Right atrium auricular region (tissue), 2 donors: Measurements from ENCODE around the gene STAT4. TPM values are rescaled to one million over a fixed set of nuclear protein-coding genes. Genes with fewer than 3 reads are reported as not detected.

Experiments
- DNase-seq: peaks from one replicate; pipeline ENCODE4 v3.0.0-alpha.2; 2019; ENCODE audit warnings: low spot score
- H3K27ac ChIP-seq, 2 donors: fragments of 200-600 bp; sonication (generic); 1 replicate in 1 of 2; 2 replicates in 1 of 2; pipeline ENCODE4 v1.5.1; 2016 to 2019
- H3K27me3 ChIP-seq, 2 donors: fragments of 200-600 bp; sonication (generic); one replicate each; pipeline versions ENCODE4 v1.5.1 to v1.6.0; 2017 to 2019
- H3K36me3 ChIP-seq: fragments of 200-600 bp; sonication (generic); one replicate; pipeline ENCODE4 v1.5.1; 2016
- H3K4me1 ChIP-seq, 2 donors: fragments of 200-600 bp; sonication (generic); one replicate each; pipeline versions ENCODE4 v1.5.1 to v1.6.0; 2017 to 2019
- H3K4me3 ChIP-seq, 2 donors: fragments of 200-600 bp; sonication (generic); 1 replicate in 1 of 2; 2 replicates in 1 of 2; pipeline ENCODE4 v1.5.1; 2017 to 2019; ENCODE audit warnings: mild to moderate bottlenecking in 1 of 2, moderate library complexity in 1 of 2
- H3K9me3 ChIP-seq, 2 donors: fragments of 200-600 bp; sonication (generic); one replicate each; pipeline ENCODE4 v1.5.1; 2019
- CTCF ChIP-seq, 2 donors: fragments of 200-600 bp; sonication (generic); IDR thresholded peaks; one replicate each; pipeline ENCODE4 v1.5.1; 2019; ENCODE audit warnings: antibody characterized with exemption in 2 of 2
- total RNA-seq, 2 donors: library from RNA; depleted of rRNA; stranded (reverse); fragments of >200 nt; gene quantifications; one replicate each; pipeline ENCODE4 v1.1.0, GENCODE V29; 2016

Gene STAT4
- total RNA-seq, 2 donors from 2014 or later: 15.2 to 27.3 TPM

DNA sequence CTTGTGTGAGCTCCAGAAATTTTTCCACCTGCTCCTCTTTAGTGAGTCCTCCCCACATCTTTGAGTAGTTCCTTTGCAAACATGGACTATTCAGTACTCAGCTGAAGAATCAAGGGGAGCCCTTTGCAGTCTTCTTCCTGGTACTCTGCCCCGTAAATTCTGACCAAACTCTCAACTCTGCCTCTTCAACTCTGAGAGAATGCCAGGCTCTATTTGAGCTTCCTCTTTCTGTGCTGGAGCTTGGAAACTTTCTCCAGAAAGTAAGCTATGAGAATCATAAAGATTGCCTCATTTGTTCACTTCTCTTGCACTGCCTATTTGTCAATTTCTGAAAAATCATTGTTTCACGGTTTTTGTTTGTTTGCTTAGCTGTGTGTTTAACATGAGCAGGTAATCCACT lies 7.4 kb upstream of the STAT4 start:
- no peaks in the 10 kb centered on the region for H3K9me3 ChIP-seq
- peaks cover 0 to 4% of the 10 kb centered on the region in 2 donors for H3K4me1 ChIP-seq
- no peak for TF ChIP-seq CTCF (IDR thresholded peaks at IDR 0.05)
- no peak overlapping the region for H3K27ac ChIP-seq
- no peak overlapping the region for H3K4me3 ChIP-seq
- no peak for DNase-seq
- no peaks in the 10 kb centered on the region for H3K36me3 ChIP-seq
- no peaks in the 10 kb centered on the region for H3K27me3 ChIP-seq

DNA sequence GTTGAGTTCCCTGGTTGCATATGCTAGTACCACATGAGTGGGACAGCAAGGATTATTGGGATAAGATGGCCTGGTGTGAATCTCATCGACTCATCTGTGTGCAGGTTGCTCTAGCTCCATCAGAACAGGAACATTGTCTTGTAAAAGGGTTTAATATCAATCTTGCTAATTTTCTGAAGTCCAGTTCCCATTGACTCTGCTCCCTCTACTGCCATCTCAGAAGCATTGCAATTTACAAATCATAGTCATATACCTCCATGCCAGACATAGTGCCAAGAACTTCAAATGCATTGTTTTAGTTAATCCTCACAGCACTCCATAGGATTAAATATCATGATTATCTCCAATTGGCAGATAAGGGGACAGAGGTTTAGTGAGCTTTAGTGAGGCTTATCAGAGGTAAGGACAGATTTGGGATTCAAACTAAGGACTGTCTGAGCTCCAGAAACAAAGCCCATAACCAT lies 4.8 kb upstream of the STAT4 start:
- TF ChIP-seq CTCF (IDR thresholded peaks at IDR 0.05): peak; percentile 53 to 65
- H3K27ac ChIP-seq: no peak overlapping the region
- no peak for DNase-seq
- peaks cover 0 to 14% of the 10 kb centered on the region in 2 donors for H3K4me1 ChIP-seq
- H3K36me3 ChIP-seq: no peaks in the 10 kb centered on the region
- no peaks in the 10 kb centered on the region for H3K9me3 ChIP-seq
- H3K27me3 ChIP-seq: no peaks in the 10 kb centered on the region
- no peak overlapping the region for H3K4me3 ChIP-seq

DNA sequence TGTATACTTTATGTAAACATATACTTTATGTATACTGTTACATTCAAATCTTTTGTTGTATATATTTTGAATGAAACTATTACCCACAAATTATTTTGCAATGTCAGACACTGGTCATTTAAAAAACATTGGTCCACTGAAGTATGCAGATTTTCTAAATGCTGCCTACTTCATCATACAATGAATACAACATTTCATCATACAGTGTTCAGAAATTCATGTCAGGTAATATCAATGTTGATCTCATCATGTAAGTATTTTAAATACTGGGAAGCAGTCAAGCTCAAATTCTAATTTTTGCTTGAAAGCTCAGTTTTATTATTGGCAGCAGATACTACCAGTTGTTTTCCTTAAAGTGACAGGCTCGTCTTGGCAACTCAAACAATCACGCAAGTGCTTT lies 2.9 kb upstream of the STAT4 start:
- DNase-seq: no peak
- H3K27ac ChIP-seq: peak overlapping the region in 1 of 2 donors; percentile 78

GRCh38 chr2:191152482-191153240 lies 1.9 kb upstream of the STAT4 start:
- no peaks in the 10 kb centered on the region for H3K9me3 ChIP-seq
- DNase-seq: no peak
- H3K27me3 ChIP-seq: no peaks in the 10 kb centered on the region
- H3K36me3 ChIP-seq: no peaks in the 10 kb centered on the region
- no peak for TF ChIP-seq CTCF (IDR thresholded peaks at IDR 0.05)
- peaks cover 0 to 19% of the 10 kb centered on the region in 2 donors for H3K4me1 ChIP-seq
- peak overlapping the region; percentile 76 to 78 for H3K27ac ChIP-seq
- H3K4me3 ChIP-seq: no peak overlapping the region

More for the DNA sequence above, 2.9 kb upstream of the STAT4 start:
- Histone ChIP-seq H3K9me3 (no peaks in the 10 kb centered on the region), H3K4me3 (no peak overlapping the region), H3K36me3 (no peaks in the 10 kb centered on the region), H3K27me3 (no peaks in the 10 kb centered on the region), H3K4me1 (peaks cover 0 to 19% of the 10 kb centered on the region in 2 donors)
- no peak for TF ChIP-seq CTCF (IDR thresholded peaks at IDR 0.05)

DNA sequence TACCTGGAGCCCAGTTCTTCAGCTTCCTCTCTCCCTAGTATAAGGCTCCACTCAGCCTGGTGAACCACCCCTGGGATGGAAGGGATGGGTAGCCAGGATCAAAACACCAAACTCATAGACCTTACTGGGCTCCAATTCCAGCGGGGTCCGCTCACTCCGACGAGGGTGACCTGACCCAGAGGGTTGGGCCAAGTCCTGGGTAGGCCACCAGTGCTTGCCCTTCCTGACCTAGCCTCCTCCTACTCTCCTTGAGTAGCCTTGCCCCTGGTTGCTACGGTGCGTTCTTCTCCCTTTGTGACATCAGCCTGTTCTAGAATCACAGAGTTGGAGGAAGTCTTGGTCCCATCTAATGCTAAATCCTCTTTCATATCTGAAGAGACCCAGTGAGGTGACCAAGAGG lies 537 bp upstream of the STAT4 start:
- Histone ChIP-seq H3K36me3 (no peaks in the 10 kb centered on the region), H3K4me1 (peaks cover 0 to 19% of the 10 kb centered on the region in 2 donors), H3K27ac (peak overlapping the region; percentile 76 to 78), H3K9me3 (no peaks in the 10 kb centered on the region), H3K27me3 (no peaks in the 10 kb centered on the region), H3K4me3 (peak overlapping the region; percentile 55 to 60)
- TF ChIP-seq CTCF (IDR thresholded peaks at IDR 0.05): no peak
- DNase-seq: no peak
